GM19193 (cell line): ENCODE measurements around the gene UGT1A6.

ENCODE experiments used
- POLR2A ChIP-seq: IDR thresholded peaks from 4 replicates; pipeline ENCODE4 v1.6.1; 2011; ENCODE audit not compliant: insufficient read depth, insufficient read length; ENCODE audit errors: extremely low read depth

Gene UGT1A6

DNA sequence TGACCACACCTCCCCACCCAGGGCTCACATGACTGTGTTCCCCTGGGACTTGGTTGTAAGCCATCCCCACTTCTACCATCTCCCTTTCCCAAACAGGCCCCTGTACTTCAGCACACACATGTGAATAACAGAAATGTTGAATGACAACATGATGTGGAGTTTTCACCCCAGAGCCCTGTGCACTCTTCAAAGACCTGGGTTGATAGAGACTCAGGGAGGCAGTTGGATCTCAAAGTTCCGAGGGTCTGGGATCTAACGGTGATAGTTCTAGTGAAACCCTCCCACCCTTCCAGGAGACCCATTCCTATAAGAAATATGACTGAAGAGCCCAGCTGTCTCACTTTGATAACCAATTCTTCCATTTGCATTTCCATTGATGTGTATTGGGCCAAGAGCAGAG lies 85.3 kb downstream of the UGT1A6 start, which contains the start of gene MROH2A:
MROH2A (plus strand) TSS at position 301 of the 400 bp plus-strand sequence. CDS start 1,029 bp downstream, outside the sequence.
- TF ChIP-seq POLR2A, result no peak

DNA sequence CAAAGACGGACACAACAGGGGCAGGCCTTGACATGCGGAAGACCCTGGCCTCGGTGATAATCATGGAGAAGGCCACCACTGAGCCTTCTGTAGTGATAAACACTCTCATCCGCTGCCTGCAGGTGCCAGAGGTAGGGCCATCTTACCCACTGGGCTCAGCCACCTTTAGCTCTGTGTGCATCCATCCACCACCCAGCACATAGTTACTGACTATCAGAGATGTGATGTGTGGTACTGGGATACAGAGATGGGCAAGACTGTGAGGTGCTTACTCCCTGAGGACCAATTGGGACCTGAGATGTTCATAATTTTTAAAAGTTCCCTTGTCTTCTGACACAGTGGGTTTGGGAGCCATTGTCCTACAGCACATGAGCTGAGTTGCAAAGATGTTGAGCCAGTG lies 87.0 kb downstream of the UGT1A6 start:
- TF ChIP-seq POLR2A, result no peak

DNA sequence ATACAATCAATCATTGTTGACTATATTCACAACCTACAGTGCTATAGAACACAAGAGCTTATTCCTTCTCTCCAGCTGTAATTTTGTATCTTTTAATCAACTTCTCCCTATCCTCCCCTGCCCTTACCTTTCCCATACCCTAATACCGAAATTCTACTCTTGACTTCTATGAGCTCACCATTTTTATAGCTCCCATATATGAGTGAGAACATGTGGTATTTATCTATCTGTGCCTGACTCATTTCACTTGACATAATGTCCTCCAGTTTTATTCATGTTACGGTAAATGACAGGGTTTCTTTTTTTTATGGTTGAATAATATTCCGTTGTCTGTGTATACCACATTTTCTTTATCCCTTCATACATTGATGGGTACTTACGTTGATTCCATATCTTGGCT lies 88.1 kb downstream of the UGT1A6 start:
- TF ChIP-seq POLR2A, result no peak

DNA sequence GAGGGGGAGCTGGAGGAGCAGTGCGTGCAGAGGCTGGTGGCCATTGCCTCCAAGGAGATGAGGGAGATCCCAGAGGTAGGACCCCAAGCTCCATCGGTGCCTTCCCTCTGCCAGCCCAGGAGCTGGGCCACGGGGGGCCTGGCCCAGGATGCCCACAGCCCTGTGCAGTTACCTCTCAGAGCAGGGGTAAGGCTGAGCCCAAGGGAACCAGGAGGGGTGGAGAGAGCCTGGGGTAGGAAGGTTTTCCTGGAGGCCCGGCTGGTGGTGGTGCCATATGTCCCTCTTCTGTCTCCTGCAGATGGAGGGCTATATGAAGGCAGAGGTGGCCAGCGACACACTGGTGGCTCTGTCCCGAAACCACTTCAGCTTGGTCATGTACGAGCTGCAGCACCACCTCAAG lies 96.9 kb downstream of the UGT1A6 start:
- TF ChIP-seq POLR2A, result no peak

DNA sequence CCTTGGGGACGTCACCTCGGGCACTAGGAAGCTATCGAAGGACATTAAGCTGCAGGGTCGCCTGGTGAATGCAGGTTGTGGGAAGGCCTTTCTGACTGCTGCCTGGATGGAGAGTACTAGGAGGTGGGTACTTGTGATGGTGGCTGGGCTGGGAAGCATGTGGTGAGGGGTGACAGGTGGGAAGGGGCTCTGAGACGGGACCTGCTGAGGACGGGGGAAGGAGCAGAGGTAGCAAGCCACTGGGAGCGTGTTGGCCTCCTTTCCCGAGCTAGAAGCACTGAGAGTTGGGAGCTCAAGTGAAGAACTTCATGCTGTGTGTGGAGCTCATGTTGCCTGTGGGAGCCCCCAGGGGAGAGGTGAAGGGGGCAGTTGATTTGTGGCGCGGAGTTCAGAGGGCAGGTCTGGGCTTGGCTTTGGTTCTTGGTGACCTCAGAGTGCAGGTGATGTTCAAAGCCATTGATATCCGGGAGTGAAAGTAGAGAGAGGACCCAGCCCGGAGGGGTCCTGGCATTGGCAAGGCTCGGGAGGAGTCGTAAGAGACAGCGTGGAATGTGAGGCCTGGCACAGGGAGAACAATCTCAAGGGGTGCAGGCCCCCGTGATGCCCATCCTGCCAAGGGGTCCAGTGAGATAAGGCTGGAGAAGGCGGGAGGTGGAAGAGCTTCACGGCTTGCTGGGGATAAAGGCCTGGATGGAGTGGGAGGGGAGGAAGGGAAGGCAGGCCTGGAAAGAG lies 98.6 kb downstream of the UGT1A6 start:
- no peak for TF ChIP-seq POLR2A

DNA sequence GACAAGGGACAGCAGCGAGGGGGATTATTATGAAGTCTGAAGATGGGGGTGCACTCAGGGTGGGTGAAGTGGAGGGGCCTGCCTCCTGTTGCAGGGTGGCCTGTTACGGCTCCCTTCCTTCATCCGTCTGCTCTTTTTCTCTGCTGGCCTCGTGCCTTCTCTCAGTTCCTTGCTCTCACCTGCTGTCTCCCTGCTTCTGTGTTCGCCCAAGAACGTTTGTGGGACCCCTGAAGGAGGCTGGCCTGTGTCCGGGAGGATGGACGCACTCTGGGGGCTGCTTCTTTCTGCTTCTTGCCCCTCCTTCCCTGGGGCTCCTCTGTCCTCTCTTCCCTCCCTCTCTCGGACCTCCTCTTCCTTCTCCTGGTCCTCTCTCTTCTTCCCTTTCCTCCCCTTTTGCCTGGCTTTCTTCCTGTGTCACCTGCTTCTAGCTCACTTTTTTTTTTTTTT lies 99.2 kb downstream of the UGT1A6 start:
- TF ChIP-seq POLR2A, result no peak

DNA sequence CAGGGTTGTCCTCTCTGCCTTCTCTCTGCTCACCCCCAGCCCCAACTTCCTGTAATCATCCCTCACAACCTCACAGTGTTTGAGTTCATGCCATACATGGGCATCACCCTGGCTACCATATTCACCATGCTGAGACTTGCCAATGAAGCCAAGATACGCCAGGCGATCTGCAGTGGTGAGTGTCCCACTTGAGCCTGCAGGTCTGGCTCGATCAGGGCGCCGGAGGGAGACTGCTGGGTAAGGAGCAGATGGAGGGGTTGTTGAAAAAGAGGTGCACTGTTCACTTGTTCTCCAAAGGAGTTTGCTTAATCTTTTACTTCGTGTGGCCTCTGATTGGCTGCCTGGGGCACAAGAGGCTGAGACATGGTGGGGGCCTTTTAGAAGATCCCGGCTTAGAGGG lies 100.0 kb downstream of the UGT1A6 start:
- no peak for TF ChIP-seq POLR2A

DNA sequence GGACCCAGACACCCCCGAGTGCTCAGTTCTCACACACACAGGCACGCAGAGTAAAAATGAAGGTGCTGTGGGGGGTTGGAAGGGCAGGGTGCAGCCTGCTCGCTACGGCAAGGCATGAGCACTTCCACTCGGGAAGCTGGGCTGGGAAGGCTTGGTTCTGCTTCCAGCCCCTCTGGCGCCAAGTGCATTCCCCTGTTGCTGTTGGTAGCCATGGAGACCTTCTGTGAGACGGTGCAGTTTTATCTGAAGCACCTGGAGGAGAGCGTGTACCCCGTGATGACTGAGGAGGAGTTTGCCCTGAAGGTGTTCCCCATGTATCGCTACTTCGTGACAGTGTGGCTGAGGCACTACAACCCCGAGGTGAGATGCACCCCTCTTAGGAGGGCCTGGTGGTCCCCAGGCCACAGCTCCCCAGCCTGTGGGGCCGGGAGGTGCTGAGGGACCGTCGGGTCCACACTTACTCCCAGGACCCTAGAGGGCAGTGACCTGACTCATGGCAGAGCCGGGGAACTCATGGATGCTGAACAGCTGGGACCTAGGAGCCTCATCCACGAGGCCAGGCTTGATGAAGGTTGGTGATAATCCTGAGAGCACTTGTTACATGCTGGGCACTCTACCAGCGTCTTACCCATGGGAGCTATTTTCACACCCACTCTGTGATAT lies 100.9 kb downstream of the UGT1A6 start:
- no peak for TF ChIP-seq POLR2A

DNA sequence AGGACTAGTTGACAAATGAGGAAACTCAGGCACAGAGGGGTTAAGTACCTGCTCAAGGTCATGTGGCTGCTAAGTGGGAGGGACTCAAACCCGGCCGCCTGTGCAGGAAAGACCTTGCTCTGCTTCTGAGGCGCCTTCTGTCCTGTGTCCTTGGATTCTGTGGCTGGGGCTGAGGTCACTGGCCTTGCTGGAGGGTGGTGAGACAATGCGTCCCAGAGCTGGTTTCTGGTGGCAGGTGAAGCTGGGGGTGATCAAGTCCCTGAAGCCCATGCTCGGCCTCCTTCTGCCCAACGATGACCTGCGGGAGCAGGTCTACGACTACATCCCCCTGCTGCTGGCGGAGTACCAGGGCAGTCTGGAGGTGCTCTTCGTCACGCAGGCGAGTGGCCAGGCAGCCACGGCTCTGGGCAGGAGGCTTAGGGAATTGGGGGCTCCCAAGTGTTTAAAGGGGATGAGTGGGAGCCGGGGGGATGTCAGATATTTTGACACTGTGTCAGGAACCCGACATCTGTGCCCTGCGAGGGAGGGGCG lies 101.5 kb downstream of the UGT1A6 start:
- no peak for TF ChIP-seq POLR2A

DNA sequence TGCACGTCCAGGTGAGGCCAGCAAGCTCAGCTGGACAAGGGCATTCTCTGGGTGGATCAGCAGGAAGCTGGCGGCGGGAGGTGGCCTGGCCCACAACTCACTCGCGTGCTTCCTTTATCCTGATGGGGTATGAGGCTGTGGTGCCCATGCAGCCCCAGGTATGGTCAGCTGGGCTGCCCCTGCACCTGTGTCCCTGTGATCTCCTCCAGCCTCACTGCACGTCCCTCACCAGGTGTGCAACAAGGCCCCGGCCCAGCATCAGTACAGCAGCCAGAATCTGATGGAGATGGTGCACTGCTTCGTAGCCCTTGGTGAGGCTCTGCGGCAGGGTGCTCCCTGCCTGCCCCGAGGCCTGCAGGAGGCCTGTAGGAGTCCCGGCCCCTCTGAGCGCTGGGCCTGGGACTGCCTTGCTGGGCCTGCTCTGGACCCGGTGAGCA lies 103.1 kb downstream of the UGT1A6 start:
- no peak for TF ChIP-seq POLR2A

DNA sequence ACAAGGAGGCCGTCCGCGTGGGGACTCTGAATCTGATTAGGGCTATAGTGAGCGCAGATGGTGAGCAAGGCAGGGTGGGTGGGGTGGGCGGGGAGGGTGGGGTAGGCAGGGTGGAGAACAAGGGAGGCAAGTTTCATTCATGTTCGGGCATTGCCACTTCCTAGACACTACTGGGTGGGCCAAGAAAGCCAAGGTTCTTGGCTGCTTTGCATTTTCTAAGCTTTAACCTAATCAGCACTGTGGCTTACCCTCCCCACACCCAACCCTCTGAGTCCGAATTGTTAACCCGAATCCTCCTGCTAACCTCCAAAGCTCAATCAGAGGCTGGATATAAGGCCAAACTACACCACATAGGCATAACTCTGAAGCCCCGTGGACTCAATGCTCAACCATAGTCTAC lies 103.6 kb downstream of the UGT1A6 start:
- no peak for TF ChIP-seq POLR2A

DNA sequence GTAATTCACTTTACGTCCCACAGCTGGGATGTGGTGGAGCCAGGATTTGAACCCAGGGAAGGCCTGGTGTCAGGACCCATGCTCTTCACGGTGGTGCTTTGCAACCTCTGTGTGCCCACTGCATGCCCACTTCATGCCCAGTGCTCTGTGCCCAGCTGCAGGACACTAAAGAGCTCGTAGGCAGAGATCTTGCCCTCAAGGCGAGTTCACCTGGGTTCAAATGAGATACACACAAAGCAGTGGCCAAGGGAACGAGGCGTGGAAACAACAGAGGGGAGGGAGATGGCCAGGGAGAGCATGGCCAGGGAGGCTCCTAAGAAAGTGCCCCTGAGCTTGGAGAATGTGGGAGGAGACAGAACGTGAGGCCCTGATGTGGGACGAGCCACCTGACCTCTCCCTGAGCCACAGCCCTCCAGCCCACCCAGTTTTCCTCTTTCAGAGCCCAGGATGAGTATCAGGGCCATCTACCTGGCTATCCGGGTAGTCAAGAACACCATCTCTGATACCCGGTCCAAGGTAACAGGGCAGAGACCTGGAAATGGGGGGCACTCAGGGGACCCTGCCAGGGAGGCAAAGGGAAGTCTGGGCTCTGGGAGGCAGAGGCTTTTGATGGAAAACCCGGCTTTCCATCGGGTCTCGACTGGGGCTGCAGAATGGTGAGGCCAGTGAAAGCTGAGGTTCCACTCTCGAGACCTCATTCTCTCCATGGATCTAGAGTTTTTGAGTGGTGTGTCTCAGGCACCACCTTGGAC lies 105.8 kb downstream of the UGT1A6 start:
- TF ChIP-seq POLR2A, result no peak

DNA sequence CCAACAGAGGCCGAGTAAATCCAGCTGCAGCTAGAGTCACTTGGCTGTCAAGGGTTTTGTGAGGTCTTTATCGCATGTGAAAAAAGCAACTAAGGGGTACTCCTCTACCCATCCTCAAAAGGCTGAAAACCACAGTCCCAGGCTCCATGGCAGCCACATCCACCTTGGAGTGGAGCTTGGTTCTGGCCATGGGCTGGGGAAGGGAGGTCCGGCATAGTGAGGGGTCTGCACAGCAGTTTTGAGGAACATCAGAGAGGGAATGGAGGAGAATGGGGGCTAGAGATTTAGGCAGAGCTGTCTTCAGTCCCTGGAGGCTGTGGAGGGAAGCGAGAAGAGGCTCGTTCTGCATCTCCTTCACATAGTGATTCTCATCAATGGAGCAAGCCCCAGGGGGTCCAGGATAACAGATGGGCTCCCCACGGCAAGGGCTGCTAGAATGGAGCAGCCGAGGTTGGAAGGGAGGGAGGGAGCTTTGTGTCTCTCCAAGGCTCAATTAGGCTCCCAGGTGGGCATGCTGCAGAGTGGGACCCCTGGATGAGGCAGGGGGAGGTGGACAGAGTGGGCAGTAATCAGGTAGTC lies 106.5 kb downstream of the UGT1A6 start:
- no peak for TF ChIP-seq POLR2A

DNA sequence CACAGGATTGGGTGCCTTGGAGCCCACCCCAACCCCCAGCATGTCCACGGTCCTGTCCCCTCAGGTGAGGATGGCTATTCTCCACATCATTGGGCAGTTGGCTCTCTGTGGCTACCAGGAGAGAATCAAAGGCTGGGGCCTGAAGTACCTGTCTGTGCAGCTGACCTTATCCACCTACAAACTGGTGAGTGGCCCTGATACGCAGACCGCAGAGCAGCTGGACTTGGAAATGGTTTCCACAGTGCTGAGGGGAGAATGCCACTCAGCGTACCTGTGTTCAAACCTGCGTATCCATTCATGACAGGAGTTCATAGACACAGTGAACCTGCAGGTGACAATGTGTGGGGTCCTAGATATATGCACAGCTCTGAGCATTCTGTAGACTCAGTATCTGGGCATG lies 107.0 kb downstream of the UGT1A6 start:
- TF ChIP-seq POLR2A, result no peak

DNA sequence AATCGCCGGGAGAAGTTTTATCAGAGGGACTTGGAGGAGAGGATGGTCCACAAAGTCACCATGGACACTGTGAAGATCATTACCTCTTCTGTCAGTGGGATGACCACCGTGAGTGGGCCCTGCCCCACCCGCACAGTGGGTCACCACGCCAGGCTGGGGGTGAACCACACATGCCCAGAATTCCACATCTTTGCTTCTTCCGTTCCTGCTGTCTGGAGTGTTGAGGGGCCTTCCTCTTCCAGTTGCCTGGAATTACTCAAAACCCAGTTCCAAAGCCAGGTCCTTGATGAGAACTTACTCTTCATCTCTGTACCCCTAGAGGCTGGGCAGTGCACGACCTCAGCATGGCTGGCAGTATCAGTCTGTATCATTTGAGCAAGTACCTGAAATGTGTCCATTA lies 107.5 kb downstream of the UGT1A6 start:
- no peak for TF ChIP-seq POLR2A
